GM18507 (cell line): ENCODE measurements around the gene MSMP.

Source experiments
- DNase-seq: peaks from one replicate; pipeline ENCODE4 v3.0.0; 2011; ENCODE audit warnings: low read depth; ENCODE audit not compliant: insufficient read length; ENCODE audit errors: extremely low spot score
- FAIRE-seq: peaks from 2 replicates; lab custom pipeline; 2011; peaks lifted over from hg19 to GRCh38; lab: Jason Lieb, UNC

Gene MSMP

DNA sequence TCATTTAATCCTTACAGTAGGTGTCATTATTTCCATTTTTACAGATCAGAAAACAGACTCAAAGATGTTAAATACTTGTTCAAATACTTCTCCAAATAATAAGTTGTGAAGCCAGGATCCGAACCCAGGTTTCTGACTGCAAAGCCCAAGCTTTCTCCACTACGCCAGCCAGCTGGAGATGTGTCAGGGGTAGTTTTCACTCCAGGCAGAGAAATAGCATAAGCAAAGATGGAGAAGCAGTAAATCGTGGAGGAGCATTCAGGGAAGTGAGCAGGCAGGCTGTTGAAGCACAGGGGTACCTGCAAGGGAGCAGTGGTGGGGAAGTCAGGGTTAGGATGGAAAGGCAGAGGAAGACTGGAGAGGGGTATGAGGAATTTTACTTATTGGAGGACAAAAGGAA is 25.0 kb downstream of the MSMP start:
- DNase-seq (no peak), FAIRE-seq (no peak)

DNA sequence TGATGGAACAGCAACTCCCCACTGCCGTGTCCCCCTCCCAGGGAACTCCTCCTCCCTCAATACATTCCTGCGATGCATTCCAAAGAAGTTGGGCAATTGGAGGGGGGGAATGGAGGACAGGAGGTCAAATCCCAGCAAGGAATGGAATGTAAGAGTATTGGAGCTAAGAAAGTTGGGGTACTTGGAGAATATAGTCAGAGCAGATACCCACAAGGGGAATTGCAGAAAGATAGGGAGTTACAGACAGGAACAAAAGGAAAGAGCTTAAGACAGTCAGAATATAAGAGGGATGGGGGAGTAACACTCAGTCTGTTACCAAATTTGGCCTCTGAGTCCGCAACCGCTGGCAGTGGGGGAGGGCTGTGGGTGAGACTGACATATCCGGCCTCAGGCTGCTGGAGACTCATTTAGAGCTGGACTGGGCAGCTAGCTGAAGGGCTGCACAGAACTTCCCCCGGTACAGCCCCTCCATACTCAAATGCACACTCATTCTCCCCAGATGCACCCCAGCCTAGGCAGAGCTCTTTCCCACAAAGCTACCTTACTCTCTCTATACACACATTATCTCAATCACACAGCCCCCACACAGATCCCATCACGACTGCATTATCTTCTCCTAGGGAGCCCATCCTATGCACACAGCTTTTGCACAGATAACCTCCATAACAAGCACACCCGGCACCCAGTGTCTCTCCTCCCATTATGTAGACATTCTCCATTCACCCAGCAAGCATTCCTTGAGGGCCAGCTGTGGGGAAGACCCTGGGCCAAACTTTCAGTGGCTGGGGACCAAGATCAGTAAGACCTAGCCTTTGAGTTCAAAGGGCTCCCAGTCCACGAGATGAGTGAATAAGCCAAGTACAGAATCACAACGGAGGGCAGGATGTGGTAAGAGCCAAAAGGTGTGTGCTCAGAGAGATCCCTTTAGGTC is 25.8 kb downstream of the MSMP start:
- FAIRE-seq (peak; percentile 86), DNase-seq (no peak)

DNA sequence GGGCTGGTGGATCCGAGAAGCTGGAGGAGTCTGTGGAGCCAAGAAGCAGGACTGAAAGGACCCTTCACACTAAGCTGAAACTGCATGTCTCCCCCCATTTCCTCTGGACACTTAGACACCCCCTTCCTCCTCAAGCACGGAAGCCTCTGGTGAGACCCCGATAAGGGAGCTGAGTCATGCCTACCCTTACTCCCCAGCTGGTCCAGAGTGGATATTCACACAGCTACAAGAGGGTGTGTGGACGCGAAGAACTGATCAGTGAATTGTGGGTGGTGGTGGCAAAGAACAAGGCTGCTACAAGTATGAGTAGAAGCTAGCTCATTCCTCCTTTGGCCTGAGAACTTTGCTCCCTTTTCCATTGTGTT is 26.4 kb downstream of the MSMP start:
- no peak for FAIRE-seq
- DNase-seq = no peak

GRCh38 chr9:35726931-35727330 is 27.1 kb downstream of the MSMP start:
- no peak for DNase-seq
- FAIRE-seq = peak; percentile 52

GRCh38 chr9:35725362-35725761 is 28.7 kb downstream of the MSMP start:
- no peak for DNase-seq
- no peak for FAIRE-seq

DNA sequence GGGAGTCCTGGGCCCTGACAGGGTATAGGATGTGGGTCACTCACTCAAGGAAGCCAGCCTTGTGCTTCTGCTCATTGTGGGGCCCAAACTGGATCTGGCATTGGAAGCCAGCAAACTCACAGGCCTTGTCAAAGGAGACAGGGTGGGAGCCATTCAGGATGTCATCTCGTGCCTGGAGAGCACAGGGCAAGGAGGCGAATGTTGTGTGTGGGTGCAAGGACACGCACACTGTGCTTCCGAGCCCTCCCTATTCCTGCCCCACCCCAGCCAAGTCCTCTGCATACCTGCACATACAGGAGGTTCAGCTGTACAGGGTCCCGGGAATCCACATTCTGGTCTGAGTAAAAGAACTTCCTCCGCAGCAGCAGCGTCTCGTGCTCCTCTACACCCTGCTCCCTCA is 30.2 kb downstream of the MSMP start:
- no peak for DNase-seq

DNA sequence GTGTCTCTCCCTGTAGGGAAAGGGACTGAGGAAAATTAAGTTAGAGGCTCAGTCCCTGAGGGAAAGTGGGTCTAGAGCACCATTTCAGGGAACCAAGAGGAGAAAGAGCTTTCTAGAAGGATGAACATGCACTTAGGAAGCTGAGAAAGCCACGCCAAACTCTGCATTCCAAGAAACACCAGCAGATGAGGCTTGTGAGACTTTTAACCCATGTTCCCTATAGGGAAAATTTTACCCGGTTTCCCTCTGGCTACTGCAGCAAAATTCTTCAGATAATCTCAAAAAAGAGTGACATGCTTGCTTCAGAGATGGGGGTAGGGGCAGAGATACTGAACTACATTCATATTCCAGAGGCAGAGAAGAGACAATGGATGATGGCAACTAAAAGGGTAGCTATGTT is 30.6 kb downstream of the MSMP start:
- no peak for DNase-seq
- FAIRE-seq = no peak

More for the DNA sequence above, 30.2 kb downstream of the MSMP start:
- no peak for FAIRE-seq

GRCh38 chr9:35719546-35719945 is 34.5 kb downstream of the MSMP start:
- DNase-seq (no peak), FAIRE-seq (no peak)

DNA sequence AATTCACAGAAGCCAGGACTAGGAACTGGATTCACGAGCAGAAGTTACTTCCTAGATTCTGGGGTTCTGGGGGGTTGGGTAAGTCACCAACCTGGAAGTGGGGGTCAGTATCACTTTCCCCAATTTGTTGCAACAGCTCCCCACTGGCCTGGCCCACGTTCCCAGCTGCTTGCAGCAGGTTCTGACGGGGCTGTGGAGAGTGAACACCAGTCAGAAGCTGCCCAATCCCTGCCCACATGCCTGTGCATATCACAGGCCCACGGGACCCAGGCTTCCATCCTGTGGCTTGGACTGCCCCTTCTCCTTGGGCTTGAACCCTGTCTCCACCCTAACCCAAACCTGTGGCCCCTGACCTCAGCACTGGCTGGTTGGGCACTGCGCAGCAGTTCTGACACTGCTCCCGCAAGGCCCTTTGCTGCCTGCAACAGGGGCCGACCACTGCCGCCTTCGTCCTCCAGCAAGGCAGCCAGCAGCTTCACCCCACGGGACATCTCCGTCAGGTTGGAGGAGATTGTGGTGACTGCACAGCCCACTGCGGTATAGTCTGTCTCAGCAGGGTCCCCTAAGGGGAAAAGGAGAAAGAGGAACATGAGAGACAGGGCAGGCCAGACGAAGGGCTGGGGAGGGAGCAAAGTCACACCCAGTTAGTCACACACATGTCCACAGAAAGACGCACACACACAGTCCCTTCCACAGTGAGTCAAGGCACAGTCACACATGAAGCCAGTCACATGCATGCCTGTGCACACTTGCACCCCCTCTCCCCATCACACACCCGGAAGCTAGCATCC is 35.2 kb downstream of the MSMP start:
- peak; percentile 56 for FAIRE-seq
- no peak for DNase-seq

DNA sequence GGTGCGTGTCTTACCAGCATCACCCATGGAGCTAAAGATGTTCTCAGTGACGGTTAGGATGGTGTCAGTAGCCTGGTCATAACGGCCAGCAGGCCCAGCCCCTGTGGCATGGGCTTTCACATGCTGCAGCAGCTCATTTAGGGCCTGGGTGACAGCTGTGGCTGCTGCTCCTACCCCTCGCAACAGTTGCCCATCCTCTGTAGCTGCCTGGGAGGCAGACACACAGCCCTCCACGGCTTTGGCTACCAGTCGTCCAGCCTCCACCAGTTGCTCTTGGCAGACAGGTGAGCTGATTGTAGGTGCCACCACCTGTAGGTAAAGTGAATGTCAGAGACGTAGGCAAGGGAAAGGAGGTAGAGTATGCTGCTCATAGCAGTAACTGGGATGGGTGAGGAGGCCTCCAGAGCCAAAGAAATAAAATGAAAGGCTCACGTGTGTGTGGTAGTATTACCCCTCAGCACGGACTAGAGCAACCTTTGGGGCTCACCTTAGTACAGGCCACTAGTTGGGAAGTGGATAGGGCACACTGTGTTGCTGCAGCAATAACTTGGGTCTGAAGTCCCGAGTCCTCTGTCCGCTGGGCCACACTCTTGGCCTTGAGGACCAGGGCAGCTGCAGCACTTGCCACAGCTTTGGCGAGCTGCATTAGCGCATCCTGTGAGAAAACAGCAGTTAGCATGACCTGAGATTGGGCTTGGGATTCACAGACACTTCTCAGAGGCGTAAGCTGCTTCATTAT is 36.8 kb downstream of the MSMP start:
- DNase-seq = no peak
- FAIRE-seq = no peak

DNA sequence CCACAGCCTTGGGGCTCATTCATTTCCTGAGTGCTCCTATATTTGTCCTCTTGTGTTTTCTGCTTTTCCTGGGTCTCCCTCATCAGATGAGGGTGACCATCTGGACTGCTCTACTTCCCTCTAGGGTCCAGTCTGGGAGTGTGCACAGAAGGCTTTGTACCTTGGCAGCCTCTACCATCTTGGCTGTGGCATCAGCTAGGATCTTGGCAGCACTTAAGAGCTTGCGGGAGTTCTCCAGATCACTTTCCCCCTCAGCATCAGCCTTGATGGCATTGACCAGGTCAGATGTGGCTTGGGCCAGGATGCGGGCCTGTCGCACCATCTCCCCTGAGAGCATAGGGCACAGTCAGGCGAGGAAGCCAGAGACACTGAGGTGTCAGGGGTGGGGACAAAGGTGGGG is 37.8 kb downstream of the MSMP start:
- DNase-seq = no peak
- no peak for FAIRE-seq

DNA sequence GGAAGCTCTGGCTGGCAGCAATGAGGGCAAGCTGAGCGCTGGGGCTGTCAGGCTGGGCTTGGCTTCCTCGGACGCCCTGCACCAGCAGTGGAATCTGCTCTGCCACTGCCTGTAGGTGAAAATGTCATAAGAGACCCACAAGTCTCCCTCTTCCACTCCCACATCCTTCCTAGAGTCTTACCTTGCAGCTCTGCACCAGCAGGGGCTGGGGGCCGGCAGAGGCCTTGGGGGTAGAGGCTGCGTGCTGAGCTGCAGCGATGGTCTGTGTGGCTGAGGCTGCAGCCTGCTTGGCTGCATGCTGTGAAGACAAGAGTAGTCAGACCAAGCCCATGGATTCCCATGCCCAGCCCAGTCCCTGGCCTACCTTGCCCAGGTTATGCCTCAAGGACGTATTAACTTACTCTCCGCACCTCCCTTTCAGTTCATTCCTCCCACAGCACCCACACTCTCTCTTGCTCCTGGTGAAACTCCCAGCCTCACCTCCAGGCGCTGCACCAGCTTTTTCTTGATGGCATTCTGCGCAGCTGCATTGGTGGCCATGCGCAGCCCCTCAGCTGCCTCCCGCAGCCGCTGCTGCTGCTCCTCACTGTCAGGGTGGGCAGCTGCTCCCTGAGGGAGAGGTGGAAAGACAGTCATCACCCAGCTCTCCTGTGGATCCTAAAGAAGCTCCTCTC is 39.4 kb downstream of the MSMP start:
- DNase-seq = no peak
- no peak for FAIRE-seq

GRCh38 chr9:35714123-35714522 is 40.0 kb downstream of the MSMP start:
- FAIRE-seq (no peak), DNase-seq (no peak)

DNA sequence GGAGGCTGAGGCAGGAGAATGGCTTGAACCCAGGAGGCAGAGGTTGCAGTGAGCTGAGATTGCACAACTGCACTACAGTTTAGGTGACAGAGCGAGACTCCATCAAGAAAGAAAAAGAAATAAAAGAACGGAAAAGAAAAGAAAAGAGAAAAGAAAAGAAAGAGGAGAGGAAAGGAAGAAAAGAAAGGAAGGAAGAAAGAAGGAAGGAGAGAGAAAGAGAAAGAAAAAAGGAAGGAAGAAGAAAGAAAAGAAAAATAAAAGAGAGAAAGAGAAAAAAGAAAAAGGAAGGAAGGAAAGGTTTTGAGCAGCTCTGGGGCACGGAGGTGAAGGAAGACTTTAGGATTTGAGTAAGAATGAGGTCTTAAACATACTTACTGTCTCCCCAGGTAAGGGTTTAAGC is 40.5 kb downstream of the MSMP start:
- FAIRE-seq (no peak), DNase-seq (no peak)

GRCh38 chr9:35712762-35713400 is 41.2 kb downstream of the MSMP start:
- FAIRE-seq (no peak), DNase-seq (no peak)

GRCh38 chr9:35711501-35712428 is 42.3 kb downstream of the MSMP start:
- FAIRE-seq = peak; percentile 12
- no peak for DNase-seq

- FAIRE-seq = no peak
- no peak for DNase-seq
Measured at GRCh38 chr9:35710818-35711500, 43.1 kb downstream of the MSMP start.

GRCh38 chr9:35708146-35708545 is 45.9 kb downstream of the MSMP start:
- FAIRE-seq (no peak), DNase-seq (no peak)
